Mucosa of descending colon (tissue), 3 donors: Measurements from ENCODE around the gene AGPAT2. TPM values are rescaled to one million over a fixed set of nuclear protein-coding genes. Genes with fewer than 3 reads are reported as not detected.
A peak's percentile ranks its signal among the peaks of the same experiment; 100 is the strongest.

Experiments
- ATAC-seq: fragments of 200-7000 bp; cut with Tn5 transposase; one replicate; pipeline ENCODE4 v1.9.1; 2020; ENCODE audit warnings: mild to moderate bottlenecking, moderate library complexity
- DNase-seq, 3 donors: peaks; one replicate each; pipeline ENCODE4 v3.0.0-alpha.2; 2020
- H3K36me3 ChIP-seq: fragments of 200-600 bp; one replicate; pipeline ENCODE4 v1.8.0; 2021; ENCODE audit warnings: low read depth, mild to moderate bottlenecking
- H3K4me1 ChIP-seq: fragments of 200-600 bp; one replicate; pipeline ENCODE4 v1.8.0; 2021; ENCODE audit warnings: low read depth, mild to moderate bottlenecking
- H3K4me3 ChIP-seq: fragments of 200-600 bp; one replicate; pipeline ENCODE4 v1.8.0; 2021; ENCODE audit warnings: mild to moderate bottlenecking
- H3K9me3 ChIP-seq: fragments of 200-600 bp; one replicate; pipeline ENCODE4 v1.8.0; 2021; ENCODE audit warnings: mild to moderate bottlenecking
- intact Hi-C, 2 donors: fragments of 100-400 bp; cut with DNase I in 1 of 2; cut with micrococcal nuclease in 1 of 2; formaldehyde crosslinking; loops; one replicate each; pipeline versions ENCODE4 v1.11.0 to v1.11.1; 2022; cut with DNase I, micrococcal nuclease
- total RNA-seq, 3 donors: library from RNA; stranded (reverse); fragmentation: NEBNext Ultra II Directional in 2 of 3; extraction: Animal tissue kit (Norgen Biotek cat#: 25700) in 2 of 3; gene quantifications; one replicate each; pipeline versions ENCODE4 v1.2.1 to v1.2.4, GENCODE V29; 2021 to 2023
- TF ChIP-seq, protein P1 (sequence below): fragments of 200-600 bp; IDR thresholded peaks from one replicate; pipeline ENCODE4 v1.8.0; 2022; ENCODE audit warnings: antibody characterized with exemption, mild to moderate bottlenecking
- donor health status: DM: no; HTN: no; CAD: no; lungs with moderate emphysema.
- donor health status: DM: no; HTN: no; CAD: no.
- donor health status: DM: no; HTN: yes; CAD: no.

AGPAT2 gene
- total RNA-seq, 3 donors from 2014 or later = 113 to 296 (median 152) TPM

DNA sequence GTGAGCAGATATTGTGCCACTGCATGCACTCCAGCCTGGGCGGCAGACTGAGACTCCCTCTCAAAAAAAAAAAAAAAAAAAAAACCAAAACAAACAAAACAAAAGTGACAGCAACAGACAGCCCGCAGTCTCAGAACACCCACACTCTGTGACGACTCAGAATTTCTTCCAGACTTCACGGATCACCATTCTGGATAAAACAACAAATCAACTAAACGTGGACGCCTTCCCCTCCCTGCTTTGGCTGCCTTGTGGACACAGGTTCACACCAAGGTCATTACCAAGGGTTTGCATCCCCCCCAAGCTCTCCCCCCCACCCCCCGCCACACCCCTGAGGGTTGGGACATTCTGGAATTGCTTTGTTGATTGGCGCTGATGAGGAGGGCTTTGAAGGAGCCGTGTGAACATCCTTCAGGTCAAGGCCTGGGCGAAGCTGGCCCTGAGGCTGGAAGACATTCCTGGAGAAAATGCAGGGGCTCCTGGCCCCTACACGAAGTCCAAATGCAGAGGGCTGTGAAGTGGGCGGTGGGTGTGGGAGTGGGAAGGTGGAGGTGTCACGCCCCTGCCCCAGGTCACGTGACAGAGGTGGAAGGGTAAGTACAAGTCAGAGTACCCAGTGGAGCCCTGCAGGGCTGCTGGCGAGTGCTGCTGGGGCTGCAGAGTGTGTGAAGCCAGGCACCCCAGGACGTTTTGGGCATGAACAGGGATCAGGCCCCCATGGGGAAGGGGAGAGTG is 45.4 kb upstream of the AGPAT2 start:
- Histone ChIP-seq H3K36me3 (no peaks in the 10 kb centered on the region), H3K4me1 (peaks cover 9% of the 10 kb centered on the region), H3K9me3 (no peaks in the 10 kb centered on the region), H3K4me3 (no peak overlapping the region)
- ATAC-seq (no peak), DNase-seq (no peak)
- intact Hi-C loops = no loop called here
- TF ChIP-seq, protein P1, sequence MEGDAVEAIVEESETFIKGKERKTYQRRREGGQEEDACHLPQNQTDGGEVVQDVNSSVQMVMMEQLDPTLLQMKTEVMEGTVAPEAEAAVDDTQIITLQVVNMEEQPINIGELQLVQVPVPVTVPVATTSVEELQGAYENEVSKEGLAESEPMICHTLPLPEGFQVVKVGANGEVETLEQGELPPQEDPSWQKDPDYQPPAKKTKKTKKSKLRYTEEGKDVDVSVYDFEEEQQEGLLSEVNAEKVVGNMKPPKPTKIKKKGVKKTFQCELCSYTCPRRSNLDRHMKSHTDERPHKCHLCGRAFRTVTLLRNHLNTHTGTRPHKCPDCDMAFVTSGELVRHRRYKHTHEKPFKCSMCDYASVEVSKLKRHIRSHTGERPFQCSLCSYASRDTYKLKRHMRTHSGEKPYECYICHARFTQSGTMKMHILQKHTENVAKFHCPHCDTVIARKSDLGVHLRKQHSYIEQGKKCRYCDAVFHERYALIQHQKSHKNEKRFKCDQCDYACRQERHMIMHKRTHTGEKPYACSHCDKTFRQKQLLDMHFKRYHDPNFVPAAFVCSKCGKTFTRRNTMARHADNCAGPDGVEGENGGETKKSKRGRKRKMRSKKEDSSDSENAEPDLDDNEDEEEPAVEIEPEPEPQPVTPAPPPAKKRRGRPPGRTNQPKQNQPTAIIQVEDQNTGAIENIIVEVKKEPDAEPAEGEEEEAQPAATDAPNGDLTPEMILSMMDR = no peak

DNA sequence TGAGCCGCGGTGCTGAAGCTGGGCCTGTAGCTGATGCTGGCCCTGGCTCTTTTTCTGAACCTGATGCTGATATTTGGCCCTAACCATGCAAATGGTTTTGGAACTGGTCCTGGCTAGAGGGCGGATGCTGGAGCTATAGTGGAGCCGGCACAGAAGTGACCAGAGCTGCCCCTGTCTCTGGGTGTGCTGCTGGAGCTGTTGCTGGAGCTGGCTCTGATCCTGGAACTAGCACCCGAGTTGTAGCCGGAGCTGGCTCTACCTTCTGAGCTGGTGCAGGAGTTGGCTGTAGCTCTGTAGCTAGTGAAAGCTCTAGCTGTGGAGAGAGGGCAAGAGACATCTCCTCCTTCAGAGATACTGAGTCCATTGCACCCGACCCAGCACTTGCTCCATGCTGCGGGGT is 42.7 kb upstream of the AGPAT2 start:
- TF ChIP-seq, protein P1 = no peak
- intact Hi-C loops = no loop called here
- Histone ChIP-seq H3K36me3 (no peaks in the 10 kb centered on the region), H3K9me3 (no peaks in the 10 kb centered on the region), H3K4me1 (peaks cover 20% of the 10 kb centered on the region), H3K4me3 (no peak overlapping the region)
- ATAC-seq = no peak
- DNase-seq = no peak

DNA sequence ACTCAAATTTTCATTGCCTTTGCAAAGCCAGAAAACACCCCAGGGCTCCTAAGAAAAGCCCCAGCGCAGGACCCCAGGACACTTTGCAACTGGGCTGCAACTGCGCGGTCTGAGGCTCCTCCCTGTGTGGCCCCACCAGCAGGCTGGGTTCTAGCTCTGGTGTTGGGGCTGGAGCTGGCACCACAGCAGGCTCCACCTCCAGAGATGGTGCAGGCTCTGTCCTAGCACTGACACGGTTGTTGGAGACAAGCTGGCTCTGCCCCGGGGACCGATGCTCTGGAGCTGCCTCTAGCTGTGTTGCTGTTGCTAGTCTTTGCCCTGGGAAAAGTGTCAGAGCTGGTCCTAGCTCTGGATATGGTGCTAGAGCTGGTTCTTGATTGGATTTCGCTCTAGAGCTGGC is 41.9 kb upstream of the AGPAT2 start:
- ATAC-seq (no peak), DNase-seq (peak in 1 of 3 donors; percentile 53)
- Histone ChIP-seq H3K9me3 (no peaks in the 10 kb centered on the region), H3K4me3 (no peak overlapping the region), H3K36me3 (no peaks in the 10 kb centered on the region), H3K4me1 (peaks cover 20% of the 10 kb centered on the region)
- TF ChIP-seq, protein P1 = no peak
- intact Hi-C loops = no loop called here

DNA sequence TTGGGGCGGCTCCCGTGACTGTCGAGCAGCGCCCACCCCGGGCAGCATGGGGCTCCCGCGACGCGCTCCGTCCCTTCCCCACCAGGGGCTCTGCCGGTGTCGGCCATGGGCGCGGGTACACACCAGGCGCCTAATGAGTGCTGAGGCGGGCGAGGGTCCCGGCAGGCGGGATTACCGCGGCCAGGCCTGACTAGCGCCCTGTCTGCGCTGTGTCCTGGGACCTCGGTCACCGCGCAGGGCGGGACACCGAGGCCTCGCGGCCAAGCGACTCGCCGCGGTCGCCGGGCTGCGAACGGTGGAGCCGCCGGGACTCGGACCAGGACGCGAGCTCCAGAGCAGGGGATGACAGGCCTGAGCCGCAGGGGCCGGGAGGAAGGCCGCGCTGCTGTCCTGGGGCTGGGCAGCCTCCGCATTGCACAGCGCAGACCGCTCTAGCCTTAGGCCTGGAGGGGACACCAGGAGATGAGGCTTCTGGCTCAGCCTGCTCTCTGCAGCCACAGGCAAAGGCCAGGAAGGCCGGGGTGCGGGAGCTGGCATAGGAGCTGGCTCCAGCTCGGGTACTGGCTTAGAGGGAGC is 41.4 kb upstream of the AGPAT2 start:
- Histone ChIP-seq H3K4me3 (peak overlapping the region; percentile 58), H3K9me3 (no peaks in the 10 kb centered on the region), H3K36me3 (no peaks in the 10 kb centered on the region), H3K4me1 (peaks cover 20% of the 10 kb centered on the region)
- ATAC-seq (peak; percentile 57), DNase-seq (peak; percentile 22 to 67 (median 61))
- intact Hi-C loops = no loop called here
- TF ChIP-seq, protein P1 = no peak

DNA sequence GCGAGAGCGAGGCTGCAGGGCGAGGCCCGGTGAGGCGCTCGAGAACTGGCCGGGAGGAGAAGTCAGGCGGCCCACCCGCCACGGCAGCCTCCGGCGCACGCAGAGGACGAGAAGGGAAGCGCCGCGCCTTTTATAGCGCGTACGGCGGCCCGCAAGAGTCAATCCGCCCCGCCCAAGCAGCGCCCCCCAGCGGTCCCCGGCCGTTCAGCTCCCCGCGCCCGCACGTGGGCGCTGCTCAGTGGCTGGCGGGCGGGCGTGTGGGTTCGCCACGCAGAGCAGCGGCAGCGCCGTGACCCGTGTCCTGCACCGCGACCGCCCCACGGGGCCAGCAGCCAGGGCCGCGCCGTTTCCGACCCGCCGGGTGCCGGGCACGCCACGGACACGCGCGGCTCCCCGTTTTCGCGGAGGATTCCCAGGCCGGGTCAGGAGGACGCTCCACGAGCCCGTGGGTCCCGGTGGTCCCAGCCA is 40.9 kb upstream of the AGPAT2 start:
- peak overlapping the region; percentile 58 for H3K4me3 ChIP-seq
- H3K4me1 ChIP-seq = peaks cover 20% of the 10 kb centered on the region
- intact Hi-C loops = no loop called here
- peak; percentile 90 to 94 (median 93) for DNase-seq
- no peaks in the 10 kb centered on the region for H3K9me3 ChIP-seq
- TF ChIP-seq, protein P1 = peak; percentile 94
- ATAC-seq = peak; percentile 96
- H3K36me3 ChIP-seq = no peaks in the 10 kb centered on the region
